GM12892 (cell line): ENCODE measurements around the gene SMARCE1.

ENCODE experiments used
- POLR2A ChIP-seq: IDR thresholded peaks from 2 replicates; pipeline ENCODE4 v1.6.1; 2011; ENCODE audit warnings: low read depth, low read length, control low read depth
- POLR2AphosphoS5 ChIP-seq: IDR thresholded peaks from 2 replicates; pipeline ENCODE4 v1.6.1; 2011; ENCODE audit warnings: low read depth, low read length, control low read depth
- TAF1 ChIP-seq: IDR thresholded peaks from 2 replicates; pipeline ENCODE4 v1.6.1; 2011; ENCODE audit warnings: low read depth, mild to moderate bottlenecking, control low read depth, low read length, borderline replicate concordance

GRCh38 chr17:40645291-40645690 is 2.3 kb downstream of the SMARCE1 start:
- TF ChIP-seq POLR2AphosphoS5 (no peak), POLR2A (no peak), TAF1 (no peak)
